HuH-7 (cell line): ENCODE data around the gene EIF4A2.
A peak's percentile ranks its signal among the peaks of the same experiment; 100 is the strongest.
"Not testable (repeated sequence)": the region's sequence is repeated elsewhere in the genome, so short reads cannot be mapped to it uniquely, and the experiment has no call there.

Source experiments
- DNase-seq: peaks from one replicate; pipeline ENCODE4 v3.0.0; 2011; ENCODE audit warnings: low spot score

Gene EIF4A2

DNA sequence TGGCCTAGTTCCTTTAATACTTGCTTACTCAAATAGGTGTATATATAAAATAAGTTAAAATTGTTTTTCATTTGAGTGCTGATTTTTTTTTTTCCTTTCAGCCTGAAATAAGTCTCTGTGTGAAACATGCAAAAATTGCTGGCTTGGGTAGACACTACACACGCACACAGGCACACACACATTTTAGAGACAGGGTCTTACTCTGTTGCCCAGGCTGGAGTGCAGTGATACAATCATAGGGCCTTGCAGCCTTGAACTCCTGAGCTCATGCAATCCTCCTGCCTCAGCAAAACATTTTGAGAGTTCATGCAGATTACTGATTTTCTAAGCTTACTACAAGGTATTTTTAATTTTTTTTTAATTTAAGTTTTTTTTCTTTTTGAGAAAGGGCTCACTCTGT is 35.6 kb downstream of the EIF4A2 start:
- no peak for DNase-seq

DNA sequence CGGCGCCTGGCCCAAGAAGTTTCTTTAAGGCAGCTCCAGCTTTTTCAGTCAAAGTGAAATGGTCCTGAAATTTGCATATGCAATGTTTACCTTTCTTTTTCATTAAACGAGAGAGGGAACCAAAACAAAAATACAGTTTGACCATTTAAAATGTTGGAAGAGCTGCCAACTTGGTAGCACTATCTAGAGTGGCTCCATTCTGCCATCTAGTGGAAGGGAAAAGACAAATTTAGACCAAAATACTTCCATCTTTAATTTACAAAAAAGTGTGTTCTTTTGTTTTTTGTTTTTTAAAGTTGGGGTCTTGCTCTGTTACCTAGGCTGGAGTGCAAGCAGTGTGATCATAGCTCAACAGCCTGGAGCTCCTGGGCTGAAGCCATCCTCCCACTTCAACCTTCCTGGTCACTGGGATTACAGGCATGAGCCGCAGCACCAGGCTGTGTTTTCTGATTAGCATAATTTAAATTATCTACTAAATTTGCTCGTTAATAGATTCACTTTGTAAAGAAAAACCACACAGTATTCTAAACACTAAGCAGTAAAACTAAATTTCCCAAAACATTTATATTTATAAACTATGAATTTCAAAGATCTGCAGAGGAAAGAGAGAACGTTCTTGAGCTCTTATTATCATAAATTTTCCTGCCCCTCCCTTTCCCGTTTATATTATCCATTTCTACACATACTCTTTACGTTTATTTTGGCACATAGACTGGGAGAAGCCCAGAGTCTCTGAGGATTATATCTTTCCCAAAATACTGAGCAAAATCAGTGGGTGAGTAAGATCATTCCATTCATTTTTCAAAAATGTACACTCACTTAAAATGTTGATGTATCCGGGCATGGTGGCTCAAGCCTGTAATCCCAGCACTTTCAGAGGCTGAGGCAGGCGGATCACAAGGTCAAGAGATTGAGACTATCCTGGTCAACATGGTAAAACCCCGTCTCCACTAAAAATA is 38.3 kb downstream of the EIF4A2 start:
- no peak for DNase-seq

DNA sequence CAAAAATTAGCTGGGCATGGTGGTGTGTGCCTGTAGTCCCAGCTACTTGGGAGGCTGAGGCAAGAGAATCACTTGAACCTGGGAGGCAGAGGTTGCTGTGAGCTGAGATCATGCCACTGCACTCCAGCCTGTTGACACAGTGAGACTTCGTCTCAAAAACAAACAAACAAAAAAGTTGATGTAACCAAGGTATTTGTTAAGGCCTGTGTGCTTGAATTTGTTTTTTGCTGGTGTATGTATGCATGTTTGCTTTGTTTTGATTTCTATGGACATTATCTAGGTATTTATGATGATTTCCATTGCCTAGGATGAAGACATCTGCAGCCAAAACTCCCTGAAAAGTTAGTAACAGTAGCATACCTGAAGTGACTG is 39.0 kb downstream of the EIF4A2 start:
- not testable (repeated sequence) for DNase-seq

DNA sequence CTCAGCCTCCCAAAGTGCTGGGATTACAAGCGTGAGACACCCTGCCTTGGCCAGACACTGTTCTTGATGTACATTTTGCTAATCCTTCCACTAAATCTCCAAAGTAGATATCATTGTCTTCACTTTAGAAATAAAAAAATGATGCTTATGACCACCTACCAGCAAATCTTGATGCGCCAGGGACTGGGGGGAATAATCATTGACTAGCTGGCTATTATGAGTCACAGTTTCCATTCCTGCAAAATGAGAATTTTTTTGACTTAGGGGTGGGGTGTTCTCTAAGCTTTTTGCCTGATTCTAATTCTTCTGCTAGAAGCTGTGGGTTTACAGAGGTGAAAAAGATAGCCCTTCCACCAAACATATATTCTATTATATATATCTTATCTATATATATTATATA is 40.0 kb downstream of the EIF4A2 start:
- no peak for DNase-seq

DNA sequence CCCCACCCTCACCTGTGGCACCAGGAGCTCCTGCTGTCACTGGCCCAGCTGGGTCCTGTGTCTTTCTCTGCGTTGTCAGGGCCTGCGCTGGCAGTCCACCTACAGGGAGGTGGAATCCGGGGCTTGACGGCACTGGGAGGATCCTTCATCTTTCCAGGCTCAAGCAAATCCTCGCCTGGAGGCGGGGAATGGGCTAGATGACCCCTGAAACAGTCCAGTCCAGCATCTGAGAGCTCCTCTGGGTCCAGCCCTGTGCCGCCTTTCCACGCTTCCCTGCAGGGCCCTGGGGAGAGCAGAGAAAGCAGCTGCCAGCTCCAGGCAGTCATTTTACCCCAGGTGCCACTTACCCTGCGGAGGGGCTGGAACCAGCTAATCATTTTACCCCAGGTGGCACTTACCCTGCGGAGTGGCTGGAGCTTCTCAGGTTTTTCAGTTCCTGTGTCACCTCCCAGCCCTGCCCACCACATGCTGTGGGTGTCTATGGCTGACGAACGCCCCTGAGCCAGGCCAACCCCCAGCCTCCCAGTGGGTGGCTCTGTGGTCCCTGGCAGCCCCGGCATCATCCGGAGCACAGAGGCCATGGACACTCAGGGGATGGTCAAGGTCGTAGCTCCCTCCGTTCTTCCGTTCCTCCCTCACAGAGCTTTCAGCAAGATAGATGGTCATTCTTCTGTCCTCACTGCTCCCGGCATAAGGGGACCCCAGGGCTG is 41.2 kb downstream of the EIF4A2 start:
- DNase-seq = no peak

DNA sequence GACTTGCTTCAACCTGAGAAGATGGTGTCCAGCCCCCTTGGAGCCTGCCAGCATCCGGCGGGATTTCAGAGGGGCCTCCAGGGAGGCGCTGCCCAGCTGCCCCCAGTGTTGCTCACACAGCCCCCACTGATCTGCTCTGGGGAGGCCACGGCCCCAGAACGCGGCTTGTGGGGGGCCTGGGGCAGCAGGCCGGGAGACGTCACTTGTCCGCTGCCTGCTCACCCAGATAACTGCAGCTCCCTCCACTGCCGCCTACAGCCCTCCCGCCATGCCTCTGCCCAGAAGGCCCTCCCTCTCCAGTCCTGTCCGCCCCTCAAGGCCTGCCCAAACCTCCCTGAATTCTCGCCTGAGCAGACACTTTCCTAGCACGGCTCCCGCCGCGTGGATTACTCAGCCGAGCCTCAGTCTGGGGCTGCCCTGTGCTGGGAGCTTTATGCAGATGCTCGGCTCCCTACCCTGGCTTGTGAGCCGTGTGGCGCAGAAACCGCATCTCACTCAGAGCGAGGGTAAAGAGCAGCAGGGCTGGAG is 42.0 kb downstream of the EIF4A2 start:
- DNase-seq = no peak

DNA sequence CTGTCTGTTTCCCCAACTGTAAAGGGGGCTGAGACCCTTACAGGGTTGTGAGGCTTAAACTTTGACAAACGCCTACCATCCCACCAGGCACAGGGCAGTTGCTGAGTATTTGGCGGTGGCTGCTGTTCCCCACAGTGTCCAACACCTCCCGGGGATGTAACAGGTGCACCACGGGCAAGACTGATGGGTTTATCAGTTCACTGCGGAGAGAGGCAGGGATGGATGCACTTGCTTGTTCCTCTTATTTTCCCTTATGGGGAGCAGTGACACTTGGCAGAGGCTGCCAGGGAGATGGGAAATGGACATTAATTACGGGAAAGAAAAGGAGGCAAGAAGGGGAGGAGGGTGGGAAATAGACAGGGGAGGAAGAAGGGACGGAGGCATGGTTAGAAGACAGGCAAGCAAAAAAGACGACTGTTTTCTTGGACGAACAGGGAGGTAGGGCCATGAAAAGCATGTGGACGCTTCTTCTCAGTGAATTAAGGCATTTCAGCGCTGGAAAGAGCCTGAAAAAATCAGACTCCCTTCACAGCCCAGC is 42.6 kb downstream of the EIF4A2 start:
- no peak for DNase-seq

DNA sequence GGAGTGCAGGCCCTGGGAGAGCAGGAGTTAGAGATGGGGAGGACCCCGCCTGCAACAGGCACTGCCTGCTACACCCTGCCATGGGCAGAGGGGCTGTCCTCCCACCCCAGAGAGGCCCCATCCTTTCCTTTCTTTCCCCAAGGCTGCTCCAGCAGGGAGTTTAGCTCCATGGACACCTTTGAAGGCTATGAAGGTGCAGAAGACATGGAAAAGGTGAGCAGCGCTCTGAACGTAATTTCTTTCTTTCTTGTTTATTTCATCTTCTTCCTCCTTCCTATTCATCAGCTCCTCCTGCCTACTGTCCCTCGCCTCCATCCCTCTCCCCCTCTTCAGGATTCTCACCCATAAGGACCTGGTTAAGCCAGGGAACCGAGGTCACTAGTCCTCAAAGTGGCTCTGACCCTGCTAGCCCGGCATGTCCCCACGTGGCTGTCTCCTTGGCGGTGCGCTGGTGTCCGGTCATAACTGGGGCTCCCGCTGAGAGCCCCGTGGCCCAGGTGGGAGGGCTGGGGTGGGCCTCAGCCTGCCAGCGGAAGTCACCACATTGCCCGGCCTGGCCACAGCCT is 43.1 kb downstream of the EIF4A2 start:
- no peak for DNase-seq

DNA sequence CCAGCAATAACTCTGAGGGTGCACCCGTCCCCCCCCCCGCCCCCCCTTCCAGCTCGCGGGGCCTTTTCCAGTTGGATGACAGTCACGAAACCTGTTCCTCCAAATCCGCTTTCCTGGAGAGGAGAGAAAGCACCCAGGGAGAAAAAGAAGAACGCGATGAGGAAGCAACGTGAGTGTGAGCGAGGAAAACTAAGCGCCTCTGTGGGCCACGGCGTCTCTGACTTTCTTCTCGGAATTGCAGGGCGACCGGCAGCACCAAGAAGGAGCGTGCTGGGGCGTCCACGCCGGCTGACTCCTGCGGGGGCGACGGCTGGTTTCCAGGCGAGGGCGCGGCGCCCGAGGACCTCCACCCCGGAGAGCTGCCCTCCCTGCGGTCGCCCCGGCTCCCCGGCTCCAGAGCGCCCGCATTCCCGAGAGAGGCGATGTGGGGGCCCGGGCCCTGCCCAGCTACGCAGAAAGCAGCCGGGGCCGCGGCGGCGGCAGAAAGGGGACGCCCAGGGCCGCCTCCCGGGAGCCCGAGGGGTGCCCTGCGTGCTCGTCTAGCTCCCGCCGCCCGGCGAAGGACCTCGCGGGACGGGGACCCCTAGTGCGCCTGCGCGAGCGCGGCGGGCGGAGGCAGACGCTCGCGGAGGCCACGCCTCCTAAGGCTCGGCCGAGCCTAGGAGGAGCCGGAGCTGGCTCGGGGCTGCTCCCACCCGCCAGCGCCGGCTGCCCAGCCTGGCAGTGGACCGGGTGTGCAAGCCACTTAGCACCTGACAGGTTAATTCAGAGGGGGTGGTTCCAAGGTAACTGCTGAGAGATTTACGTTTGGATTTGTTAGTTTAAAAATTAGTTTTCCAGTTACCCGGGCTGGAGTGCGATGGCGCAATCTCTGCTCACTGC is 43.8 kb downstream of the EIF4A2 start:
- DNase-seq = peak; percentile 99

DNA sequence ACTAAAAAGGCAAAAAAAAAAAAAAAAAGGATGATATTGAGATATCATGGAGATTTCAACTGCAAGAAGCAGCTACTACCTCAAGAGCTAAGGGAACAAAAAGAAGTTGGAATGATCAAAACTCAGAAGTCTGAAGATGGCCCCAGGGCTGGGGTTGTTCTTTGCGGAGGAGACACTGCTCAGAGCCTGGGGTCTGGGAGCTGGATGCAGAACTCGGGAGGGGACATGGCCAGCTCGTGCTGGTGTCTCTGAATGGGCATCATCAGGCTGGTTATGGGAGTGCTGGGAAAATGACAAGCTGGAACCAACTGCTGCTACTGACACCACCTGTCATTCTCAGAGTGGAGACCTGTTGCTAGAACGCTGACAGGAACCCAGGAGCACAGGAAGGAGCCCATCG is 45.0 kb downstream of the EIF4A2 start:
- DNase-seq = no peak

DNA sequence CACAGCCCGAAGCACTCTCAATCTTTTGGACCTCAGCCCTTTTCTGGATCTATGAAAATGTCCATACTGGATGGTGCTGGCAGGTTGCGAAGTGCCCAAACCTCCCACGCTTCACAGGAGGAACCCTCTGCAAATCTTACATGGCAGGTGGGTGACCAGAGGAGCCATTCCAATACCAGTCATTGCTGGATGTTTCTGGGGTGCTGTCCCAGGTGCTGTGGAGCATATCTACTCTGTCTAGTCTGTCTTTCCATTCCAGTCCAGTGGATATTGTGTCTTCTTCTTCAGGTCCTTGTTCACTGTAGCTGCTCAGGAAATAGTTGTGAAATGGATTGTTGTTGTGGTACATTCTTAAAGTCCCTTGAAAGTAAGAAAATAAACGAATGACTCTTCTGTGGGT is 48.4 kb downstream of the EIF4A2 start:
- DNase-seq = no peak

DNA sequence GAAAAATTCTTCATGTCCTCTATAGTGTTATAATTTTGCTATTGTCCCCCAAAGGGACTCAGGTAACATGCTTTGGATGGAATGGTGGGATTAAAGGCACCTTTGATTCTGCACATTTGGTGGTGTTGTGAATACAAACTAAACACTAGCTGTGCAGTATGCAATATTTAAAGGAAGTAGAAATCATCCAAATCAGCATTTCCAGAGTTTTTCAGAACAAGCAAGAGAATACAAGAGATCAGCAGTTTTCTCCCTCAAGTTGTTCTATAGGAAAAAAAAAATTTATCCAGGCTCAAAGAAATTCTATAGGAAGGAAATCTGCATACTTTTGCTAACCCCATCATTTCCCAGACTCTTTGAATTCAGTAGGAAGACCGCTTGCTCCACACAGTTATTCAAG is 48.9 kb downstream of the EIF4A2 start:
- no peak for DNase-seq
